Right hindlimb (tissue), 1 donor: ENCODE data around the gene CEP41.
A peak's percentile ranks its signal among the peaks of the same experiment; 100 is the strongest.
"Not testable (repeated sequence)": the region's sequence is repeated elsewhere in the genome, so short reads cannot be mapped to it uniquely, and the experiment has no call there.

Experiments used
- DNase-seq: peaks from one replicate; pipeline ENCODE4 v3.0.0-alpha.2; 2018

Gene CEP41

DNA sequence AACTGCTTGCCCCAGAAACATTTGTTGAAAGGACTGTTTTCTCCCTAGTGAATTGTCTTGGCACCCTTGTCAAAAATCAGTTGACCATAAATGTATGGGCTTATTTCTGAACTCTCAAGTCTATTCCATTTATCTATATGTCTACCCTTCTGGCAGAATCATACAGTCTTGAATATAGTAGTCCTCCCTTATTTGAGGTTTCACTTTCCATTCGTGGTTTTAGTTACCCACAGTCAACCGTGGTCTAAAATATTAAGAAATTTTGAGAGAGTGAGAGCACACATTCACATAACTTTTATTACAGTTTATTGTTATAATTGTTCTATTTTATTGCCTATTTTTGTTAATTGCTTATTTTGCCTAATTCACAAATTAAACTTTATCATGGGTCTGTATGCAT lies 17.4 kb upstream of the CEP41 start:
- DNase-seq: no peak

DNA sequence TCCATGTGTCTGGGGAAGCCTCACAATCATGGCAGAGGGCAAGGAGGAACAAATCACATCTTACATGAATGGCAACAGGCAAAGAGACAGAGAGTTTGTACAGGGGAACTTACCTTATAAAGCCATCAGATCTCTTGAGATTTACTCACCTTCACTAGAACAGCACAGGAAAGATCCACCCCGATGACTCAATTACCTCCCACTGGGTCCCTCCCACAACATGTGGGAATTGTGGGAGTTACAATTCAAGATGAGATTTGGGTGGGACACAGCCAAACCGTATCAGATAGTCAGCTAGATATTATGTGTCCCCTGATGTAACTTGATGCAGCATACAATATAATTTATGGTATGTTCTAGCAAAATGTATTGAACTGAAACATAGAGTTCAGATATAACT lies 14.1 kb upstream of the CEP41 start:
- no peak for DNase-seq

DNA sequence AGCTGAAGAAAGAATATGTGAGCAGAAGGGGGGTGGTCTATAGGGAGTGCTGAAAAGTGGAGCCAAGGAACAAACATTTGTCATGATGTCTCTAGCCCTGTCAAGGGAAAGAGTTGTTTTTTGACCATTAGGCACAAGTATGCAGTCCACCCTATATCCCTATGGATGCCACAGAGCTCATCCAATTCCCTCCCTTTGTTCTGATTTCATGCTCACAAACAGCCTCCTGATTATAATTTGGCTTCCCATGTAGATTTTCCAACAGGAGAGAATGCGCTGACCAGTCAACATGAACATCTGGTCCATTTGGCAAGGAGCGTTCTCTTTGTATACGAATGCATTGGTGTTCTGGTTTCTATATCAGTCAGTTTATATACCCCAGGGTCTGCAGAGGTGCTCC lies 12.1 kb upstream of the CEP41 start:
- DNase-seq: peak; percentile 89

DNA sequence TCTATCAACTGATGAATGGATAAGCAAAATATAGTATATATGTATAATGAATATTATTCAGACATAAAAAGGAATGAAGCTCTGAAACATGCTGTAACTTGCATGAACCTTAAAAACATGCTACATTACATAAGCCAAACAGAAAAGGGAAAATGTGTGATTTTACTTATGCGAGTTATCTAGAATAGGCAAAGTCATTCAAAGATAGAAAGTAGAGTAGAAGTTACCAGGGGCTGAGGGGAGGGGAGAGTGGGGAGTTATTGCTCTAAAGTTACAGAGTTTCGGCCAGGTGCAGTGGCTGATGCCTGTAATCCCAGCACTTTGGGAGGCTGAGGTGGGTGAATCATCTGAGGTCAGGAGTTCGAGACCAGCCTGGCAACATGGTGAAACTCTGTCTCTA lies 10.5 kb upstream of the CEP41 start:
- not testable (repeated sequence) for DNase-seq

DNA sequence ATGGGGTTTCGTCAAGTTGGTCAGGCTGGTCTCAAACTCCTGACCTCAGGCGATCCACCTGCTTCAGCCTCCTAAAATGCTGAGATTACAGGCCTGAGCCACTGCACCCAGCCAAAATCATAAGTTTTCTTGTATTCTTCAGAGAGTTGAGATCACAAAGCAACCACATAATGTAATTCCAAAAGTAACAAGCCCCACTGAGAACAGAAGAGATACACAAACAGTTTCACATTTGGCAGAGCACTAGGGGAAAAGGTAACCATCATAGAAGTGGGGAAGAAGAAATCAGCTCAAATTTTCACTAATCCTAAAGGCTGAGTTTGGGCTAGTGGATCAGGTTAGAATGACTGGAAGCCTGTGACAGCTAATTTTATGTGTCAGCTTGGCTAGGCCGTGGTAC lies 5.4 kb upstream of the CEP41 start:
- no peak for DNase-seq

DNA sequence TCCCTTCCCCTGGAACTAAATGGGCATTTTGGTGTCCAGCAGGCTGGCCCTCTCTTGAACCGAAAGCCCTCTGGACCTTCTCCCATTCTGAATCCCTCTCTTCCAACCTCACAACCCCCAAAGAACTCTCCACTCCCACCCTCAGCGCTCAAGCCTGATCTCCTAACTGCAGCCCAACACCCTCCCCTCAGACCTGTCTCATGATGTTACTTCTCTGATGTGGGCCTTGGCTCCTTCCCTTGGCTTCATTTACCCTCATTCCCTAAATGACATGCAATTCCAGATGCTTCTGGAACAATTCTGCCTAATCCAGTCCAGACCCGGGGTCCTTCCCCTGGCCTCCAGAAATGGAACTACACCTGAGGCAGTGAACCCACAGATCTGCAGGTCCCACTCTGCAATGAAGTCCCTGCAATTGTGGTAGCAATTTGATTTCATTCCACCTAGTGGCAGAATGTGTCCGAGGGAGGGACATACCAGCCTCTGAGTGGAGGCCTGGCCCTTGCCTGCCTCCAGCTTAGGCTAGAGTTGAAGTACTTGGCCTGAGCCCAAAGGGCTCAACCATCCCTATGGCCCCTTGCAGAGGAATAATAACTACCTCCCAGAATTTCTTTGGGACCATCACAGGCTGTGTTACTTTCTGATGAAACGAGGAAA lies 4.1 kb upstream of the CEP41 start:
- DNase-seq: peak; percentile 62

DNA sequence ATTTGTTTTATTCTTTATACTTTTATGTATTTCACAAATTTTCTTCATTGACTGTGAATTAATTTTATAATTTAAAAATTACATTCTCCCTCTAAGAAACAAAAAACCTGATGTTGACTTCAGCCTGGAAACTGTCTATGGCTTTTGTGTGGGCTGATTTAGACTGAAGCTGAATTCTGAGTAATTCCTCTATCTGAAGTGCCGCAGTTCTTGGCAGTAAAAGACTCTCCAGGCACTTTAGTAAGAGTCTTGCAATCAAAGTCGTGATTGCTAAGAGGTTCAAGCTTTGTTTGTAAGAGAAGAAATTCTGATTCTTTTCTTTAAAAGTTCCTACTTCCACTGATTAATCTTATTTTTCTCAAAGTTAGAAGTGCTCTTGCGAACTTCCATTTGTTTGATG lies 3.4 kb upstream of the CEP41 start:
- DNase-seq: peak; percentile 68

DNA sequence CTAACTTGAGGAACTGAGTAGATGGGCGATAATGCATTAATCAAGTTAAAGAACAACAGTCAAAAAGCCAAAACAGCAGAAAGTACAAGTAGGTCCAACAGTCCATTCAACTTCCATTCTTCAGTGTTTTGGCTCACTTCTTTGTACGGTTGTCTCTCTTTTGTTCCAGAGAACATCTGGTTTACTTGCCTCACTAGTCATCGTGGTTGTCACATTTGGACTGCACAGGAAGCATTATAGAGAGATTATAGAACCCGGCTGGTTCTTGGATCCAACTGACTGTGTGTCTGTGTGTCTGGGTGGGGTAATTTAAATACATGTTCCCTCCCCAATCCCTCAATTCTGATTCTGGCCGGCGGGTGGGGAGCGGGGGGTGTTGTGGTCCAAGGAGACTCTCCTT lies 1.8 kb upstream of the CEP41 start:
- no peak for DNase-seq

DNA sequence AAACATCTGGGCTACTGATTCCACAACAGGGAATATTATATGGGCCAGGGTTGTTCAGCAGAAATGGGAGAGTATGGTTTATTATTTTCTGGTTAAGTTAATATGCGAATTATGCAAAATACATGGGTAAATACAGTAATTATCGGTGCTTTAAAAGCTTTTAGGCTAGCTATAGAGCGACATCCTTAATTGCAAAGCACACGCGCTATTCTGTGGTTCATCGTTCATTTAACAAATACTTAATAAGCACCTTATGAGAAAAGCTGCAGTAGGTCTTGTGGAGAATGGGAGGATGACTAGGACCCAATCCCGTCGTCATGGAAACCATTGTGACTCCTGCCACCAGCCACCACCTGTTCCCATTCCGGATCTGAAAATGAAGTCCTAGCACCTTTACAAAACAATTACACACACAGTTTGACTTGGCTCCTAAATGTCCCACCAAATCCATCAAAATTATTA lies 623 bp upstream of the CEP41 start:
- DNase-seq: no peak

DNA sequence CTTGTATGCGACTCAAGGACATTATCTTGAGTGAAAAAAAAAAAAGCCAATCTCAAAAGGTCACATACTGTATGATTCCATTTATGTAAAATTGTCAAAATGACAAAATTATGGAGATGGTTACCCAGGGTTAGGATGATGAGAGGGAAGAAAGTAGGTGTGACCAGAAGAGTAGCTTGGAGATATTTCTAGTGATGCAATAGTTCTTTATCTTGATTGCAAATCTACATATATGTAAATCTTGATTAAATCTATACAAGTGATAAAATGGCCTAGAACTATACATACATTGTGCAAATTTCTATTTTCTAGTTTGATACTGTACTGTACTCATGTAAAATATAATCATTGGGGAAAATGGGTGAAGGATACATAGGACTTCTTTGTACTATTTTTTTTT lies 4.6 kb downstream of the CEP41 start:
- DNase-seq: no peak

DNA sequence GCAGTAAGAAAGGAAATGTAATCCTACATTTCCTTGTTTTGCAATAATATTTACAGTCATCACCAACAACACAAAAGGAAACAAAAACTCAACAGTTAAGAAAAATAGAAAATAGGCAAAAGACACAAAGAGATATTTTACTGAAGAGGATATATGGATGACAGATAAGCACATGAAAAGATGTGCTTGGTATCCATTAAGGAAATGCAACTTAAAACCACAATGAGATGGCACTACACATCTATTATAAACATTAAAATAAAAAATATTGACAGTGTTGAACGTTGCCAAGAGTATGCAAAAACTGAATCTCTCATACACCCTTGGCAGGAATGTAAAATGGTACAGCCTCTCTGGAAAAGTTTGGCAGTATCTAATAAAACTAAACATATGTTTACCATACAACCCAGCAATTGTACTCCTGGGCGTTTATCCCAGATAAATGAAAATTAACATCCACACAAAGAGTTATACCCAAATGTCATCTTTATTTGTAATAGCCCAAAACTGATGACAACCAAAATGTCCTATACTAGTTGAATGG lies 5.4 kb downstream of the CEP41 start:
- DNase-seq: no peak

DNA sequence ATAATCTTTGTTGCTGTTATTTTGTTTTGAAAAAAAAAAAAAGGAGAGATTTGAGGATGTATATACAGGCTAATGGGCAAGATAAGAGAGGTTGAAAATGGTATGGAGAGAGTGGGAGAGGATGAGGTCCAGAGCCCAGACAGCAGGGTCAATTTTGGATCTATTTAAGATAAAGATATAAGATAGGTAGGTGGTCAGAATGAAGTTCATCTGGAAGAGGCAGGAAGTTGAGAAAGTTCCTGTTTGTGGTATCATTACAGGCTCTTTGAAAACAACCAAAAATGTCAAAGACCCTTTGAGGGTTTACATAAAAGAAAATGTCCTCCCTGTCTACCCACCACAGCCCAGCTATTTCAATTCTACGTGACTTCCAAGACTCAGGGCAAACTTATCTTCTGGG lies 7.5 kb downstream of the CEP41 start:
- DNase-seq: no peak

DNA sequence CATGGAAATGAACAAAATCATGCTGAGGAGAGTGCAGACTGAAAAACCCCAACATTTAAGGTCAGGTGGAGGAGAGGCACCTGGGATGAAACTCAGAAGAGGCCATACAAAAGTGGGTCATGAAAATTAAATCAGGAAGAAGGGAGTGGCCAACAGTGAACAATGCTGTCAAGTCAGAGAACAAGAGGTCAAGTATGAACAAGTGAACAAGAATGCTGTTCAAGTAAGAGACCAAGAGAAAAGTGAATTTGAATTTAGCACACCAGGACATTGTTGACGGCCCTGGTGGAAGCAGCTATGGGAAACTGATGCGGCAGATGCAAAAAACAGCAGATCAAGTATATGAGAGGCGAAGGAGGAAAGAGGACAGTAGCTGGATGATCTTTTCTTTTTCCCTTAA lies 7.9 kb downstream of the CEP41 start:
- DNase-seq: no peak

DNA sequence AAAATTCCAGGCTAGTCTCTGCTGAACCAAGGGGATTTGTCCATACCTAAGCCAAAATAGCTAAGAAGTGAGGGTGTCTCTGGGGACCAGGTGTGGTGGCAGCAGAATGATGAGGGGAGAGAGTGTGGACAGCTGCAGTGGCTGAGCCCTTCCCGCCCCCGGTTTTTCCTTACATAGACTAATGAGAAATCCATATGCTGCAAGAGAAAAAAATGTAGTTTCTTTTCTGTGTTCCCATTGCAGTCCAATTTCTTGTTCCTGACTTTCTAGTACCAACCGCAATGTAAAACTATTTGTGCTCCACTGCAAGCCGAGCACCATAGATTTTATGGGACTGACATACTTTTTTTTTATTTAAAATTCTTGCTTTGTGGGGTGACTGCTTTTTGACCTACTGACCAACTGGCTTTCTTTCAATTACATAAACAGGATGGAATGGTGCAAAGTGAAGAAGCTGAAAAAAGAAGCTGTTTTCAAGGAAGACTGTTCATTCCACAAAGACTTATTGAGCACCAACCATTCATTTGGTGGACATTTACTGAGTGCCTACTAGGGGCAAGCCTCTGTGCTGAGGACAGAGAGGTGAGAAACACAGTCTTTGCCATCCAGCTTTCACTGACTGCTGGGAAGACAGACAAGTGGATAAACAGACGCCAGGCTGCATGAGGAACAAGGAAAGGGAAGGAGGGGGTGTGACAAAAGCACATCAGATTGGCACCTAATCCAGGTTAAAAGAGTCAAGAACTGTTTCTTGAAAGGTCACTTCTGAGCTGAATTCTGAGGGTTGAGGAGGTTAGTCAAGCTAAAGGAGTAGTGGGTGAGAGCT lies 9.8 kb downstream of the CEP41 start:
- peak; percentile 94 for DNase-seq

DNA sequence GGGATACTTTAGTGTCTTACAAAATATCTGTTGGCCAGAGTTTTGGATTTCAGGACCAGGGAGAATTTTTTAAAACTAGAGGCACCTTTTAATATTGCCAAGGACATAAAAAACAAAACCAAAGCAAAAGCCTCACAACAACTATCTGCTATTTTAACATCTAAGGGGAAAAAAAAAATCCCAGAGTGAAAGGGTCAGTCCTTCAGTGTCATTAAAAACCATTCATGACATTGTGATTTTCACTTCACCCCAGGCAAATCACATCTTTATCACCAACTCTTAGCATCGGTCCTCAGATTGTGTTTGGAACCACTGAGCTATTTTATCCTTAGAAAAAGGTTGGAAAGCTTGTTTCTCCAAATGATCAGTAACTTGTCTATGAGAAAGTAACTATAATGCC lies 10.7 kb downstream of the CEP41 start:
- no peak for DNase-seq

DNA sequence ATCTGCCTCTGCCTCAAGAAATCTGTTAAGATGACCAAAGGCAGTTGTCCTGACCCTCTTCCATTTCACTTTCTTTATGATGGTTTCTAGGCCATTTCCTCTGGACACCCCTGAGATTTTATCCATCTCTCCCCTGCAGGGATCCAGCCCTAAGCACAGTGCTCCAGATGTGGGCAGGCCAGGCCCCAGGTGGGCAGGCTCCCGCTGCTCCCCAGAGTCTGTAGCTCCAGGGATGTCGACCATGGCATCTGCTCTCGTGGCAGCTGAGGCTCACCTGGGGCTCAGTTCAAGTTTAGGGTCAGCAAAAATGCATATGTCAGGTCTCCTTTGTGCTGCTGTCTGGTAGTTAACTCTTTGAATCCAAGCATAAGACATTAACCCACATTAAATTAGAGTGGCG lies 11.8 kb downstream of the CEP41 start:
- DNase-seq: no peak

DNA sequence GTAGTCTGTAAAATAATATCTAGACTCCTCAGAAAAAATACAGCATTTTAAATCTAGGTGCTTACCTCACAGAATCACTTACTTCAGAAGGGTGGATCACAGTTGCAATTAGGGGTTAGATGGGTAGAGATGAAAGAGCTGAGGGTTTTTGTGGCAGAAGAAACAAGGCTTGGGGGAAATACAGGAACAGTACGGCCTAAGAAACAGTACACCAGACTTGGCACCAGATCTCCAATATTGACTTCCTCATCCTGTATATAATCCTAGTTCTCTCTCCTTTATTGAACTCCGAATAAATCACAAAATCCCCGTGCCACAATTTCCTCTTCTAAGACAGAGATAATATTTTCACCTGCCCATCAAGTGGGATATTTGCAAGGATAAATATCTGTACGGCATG lies 14.3 kb downstream of the CEP41 start:
- no peak for DNase-seq

DNA sequence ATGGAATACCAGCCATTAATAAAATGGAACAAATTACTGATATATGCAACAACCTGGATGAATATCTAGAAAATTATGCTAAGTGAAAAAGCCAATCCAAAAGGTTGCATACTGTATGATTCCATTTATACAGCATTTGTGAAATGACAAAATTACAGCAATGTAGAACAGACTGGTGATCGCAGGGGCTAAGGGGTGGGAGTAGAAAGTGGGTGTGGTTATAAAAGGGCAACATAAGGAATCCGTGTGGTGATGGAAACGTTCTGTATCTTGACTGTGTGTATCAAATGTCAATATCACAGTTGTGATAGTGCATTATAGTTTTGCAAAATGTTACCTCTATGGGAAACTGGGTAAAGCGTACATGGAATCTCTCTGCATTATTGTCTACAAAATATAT lies 15.0 kb downstream of the CEP41 start:
- DNase-seq: no peak

DNA sequence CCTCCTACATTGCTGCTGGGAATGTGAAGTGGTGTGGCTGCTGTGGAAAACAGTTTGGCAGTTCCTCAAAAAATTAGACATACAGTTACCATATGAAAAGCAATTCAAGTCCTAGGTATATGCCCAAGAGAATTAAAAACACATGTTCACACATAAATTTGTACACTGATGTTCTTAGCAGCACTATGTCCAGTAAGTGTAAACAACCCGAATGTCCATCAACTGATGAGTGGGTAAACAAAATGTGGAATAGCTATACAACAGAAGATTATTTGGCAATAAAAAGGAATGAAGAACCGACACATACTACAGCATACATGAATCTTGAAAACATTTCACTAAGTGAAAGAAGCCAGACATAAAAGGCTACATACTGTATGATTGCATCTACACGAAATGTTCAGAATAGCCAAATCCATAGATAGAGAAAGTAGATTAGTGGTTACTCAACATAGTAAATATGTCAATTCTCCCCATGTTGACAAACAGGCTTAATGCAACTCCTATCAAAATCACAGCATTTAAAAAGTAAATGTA lies 17.2 kb downstream of the CEP41 start:
- no peak for DNase-seq

DNA sequence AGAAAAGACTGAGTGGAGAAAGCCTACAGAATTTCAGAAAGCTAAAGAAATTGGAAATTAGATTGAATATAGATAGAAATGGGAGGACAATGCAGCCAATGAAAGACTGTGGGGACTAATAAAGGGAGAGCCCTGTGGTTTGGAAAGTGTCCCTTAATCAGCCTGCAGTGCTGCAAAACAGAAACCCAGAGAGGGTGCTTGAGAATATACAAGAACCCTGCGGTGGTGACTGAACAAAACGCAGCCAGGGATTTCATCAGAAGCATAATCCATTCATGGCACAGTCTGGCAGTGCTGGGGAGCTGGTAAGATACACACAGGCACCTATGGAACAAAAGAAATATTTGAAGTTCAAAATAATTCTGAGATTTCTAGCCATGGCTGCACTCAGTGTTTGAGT lies 19.1 kb downstream of the CEP41 start:
- DNase-seq: no peak

DNA sequence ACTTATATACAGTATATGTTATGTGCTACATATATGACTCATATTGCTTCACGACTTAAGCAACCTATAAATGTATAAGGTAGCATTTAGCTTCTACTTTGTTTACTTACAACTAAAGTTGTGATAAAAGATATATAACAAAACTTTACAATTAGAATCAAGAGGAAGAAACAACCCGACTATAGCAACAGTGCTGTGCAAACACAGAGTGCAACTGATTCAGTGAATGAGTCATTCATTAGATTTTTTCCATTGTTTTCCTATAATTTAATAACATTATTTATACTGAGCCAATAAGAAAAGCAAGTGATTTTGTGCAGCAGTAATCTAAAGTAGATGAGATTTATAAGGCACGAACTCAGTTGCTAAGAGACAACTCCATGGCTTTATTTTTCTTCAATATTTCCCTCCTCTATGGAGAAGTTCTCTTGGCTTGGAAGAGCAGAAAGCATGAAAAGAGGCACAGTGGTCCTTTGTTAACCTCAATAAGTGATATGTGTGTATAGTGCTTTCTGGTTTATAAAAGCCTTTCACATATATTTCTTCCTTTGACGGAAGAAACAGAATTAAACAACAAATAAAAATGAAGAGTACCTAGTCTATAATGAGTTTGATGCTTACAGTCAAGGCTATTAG lies 19.8 kb downstream of the CEP41 start:
- no peak for DNase-seq

DNA sequence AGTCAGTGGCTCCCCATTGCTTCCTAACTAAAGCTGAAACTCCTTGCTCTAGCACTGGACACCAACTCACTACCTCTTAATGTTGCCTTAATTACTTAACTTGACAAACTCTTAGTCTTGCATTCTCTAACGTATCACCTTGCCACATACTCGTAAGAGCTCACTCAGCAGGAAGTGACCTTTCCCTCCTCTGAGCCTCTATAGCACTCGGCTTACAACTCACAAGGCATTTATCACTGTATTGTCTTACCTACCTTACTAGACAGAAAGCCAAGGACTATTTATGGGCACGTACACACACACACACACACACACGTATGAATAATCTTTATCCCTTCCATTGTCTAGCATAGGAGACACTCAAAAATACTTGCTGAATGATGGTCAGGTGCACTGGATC lies 21.2 kb downstream of the CEP41 start:
- DNase-seq: no peak

DNA sequence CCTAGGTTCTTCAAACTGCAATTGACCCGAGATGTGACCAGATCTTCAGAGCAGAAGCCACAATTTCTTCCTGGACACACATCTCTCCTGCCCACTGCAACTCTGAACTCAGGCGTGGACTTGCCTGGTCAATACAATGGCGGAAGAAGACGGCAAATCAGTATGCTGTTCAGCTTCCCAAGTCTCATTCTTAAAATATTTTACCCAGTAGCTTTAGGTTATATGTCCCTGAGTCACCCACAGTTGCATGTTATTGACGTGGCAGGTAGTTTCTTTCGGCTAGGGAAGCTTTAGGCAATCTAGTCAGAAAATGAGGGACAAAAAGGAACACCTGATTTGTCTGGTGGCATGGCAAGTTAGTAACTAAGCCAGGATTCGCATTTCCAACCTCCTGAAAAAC lies 22.5 kb downstream of the CEP41 start:
- DNase-seq: no peak

DNA sequence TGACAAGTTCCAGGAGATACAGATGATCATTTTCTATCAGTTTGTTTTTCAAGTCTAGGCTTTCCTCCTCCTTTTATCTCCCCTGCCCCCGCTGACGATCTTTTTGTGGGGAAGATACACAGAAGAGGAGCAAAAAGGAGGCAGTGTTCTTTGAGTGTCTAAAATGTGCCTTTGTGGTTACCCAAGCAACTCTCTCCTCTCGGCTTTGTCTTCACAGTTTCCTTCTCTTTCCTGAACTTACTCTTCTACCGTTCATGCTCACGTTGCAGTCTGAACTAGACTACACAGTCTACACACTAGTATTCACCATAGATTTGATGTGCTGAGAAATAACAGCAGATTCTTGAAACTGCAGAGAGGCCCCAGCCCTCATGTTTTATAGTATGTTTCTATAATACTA lies 23.6 kb downstream of the CEP41 start:
- no peak for DNase-seq
